NCI-H187 treated with DMSO at 0.1 percent for 48 hours (cell line): ENCODE measurements around the gene DCLK3.
A peak's percentile ranks its signal among the peaks of the same experiment; 100 is the strongest.

ENCODE experiments used
- DNase-seq: peaks from one replicate; lab custom pipeline; 2025; lab: John Stamatoyannopoulos, UW

DCLK3 gene

DNA sequence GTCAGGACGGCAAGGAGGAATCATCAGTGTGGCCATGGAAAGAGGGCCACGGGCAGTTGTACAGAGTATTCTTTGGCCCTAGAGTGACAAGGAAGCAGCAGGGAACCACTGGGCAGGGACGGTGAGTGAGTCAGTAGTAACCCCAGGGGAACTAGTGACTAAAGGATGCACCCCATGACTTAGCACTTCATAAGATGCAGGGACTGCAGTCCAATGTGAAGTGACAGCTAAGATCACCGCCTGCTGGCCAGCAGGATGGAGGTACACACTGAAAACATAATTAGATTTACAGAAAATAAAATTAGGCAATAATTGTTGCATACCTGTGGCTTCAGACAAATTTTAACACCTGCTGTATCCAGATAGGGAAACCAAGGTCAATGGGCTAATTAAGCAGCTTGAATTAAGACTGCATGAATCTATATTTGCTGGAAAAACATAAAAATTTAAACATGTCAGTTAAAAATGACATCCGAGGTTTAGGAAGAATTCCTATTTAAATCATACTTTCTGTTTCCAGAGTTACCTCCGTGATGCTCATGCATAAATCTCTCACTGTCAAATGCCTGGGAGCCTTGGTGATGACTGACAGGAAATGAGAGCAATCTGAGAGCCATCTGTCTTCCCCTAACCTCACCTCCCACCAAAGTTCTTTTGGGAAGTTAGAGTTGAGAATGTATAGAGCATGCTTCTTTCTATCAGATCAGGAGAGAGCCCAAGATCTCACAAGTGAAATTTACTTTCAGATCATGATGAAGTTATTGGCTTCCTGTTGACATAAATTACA lies 56.5 kb downstream of the DCLK3 start:
- DNase-seq, result no peak

DNA sequence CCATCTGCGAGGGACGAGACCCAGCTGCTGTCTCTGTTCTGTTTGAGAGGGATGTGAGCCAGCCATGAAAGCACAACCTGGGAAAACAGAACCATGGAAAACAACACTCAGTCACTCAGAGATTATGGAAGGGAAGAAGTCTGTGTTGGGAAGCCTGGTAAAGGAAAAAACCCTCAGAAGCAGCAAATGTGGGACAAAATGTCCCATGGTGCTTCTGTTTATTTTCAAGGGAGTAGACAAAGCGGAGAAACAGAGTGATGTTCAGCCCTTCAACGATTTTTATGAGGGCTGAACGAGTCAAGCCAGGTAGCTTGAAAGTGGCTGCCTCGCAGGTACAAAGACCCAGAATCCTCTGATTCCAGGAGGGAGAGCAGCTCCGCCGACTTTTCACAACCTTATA lies 59.3 kb downstream of the DCLK3 start:
- no peak for DNase-seq

DNA sequence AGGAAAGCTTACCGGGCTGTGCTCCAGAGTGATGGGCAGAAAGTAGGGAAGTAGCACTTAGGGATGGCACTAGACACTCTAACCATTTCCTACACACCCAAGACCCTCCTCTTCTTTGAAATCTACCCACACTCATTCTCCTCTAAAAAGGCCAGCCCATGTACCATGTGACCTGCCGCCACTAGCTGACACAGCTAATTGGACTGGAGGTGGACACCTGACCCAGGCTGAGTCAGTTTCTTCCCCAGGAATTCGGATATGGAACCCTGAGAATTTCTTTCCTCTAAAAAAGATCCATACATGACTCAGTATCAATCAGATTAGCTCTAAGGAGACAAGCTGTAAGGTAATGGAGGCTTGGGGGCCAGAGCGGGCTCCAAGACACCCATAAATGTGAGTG lies 60.1 kb downstream of the DCLK3 start:
- DNase-seq, result no peak

DNA sequence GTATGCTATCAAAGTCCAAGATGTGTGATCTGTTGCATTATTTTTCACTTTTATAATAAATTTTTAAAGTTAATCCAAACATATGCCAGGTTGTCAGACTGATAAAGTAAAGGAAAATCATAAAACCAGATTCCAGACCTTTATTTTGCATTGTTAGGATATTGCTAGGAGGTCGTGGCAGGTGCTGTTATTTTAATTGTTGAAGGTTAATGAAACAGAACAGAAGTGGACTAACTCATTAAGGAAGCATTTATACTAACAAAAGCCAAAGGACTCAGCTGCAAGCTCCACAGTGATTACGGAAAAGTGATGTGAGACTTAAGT lies 63.1 kb downstream of the DCLK3 start:
- no peak for DNase-seq

DNA sequence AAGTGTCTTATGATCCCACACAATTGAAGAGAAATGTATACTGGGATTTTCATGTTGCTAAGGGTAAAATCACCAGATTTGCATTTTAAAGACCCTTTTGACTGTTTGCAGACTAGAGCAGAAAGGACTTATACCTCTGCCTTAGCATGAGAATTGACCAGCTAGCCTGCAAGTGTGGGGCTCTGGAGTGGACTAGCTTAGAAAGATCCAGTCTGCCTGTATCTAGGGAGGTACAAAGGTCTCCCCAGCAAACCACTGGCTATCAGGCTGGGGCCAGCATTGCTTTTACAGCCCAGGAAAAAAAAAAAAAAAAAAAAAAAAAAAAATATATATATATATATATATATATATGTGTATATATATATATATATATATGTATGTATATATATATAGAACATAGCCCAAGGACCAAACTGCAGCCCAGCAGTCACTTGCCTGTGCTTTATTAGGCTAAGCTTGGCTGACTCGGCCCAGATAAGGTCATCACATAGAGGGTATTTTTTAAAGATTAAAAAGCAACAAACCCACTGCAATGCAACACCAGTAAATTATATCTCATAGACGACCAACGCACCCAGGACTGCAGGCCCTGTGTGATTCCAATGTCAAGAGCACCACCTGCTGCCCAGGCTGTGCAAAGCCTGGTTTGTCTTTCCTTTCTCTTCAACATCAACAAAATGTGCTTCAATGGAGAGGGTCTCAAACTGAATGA lies 63.7 kb downstream of the DCLK3 start:
- peak; percentile 1 for DNase-seq

DNA sequence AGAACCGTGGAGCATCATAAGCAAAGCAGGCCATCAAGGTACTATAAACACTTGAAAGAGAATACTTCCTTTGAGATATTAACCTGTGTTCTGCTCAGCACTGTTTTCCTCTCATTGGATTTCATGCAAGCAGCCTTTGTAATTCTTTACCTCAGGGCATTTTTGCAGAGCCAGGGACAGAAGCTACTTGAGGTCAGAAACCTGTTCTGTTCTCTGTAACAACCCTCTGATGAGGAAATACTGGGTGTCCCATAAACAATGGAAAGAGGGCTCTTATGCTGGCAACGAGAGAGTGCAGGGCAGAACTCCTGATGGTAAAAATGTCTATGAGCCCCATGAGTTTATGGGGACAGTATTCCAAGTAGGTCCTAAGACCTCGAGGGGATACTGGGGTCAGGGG lies 66.0 kb downstream of the DCLK3 start:
- DNase-seq, result no peak

DNA sequence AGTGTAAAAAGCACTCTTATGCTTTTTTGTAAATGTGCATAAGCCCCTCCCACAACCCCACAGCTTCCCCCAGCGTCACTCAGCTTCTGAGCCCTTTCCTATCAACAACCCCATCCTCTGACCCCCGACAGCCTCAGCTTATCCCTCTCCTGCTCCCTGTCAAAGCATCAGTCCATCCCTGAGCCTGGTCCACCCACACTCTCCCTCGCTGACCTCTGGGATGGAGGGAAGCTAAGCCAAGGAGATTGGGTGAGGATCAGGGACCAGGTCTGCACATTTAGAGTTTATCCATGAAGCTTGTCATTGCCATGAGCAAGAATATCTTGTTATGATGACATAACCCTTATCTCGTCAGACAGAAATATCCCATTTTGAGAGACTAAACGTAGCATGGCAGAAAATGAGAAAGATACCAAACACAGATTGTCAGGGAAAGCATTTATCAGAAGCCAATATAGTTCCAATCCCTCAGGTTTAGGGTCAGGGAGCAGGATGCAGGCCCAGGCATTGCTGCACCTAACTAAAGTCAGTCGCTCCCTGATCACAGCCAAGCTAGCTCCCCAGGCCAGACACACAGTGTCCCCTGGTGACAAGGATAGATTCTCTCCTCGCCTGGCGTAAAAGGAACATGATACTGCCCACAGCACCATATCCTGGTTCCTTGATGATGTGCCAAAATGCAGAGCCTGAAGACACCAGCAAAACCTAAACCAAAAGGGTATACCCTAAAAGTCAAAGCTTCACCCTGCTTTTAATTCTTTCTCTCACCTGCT lies 66.9 kb downstream of the DCLK3 start:
- no peak for DNase-seq

DNA sequence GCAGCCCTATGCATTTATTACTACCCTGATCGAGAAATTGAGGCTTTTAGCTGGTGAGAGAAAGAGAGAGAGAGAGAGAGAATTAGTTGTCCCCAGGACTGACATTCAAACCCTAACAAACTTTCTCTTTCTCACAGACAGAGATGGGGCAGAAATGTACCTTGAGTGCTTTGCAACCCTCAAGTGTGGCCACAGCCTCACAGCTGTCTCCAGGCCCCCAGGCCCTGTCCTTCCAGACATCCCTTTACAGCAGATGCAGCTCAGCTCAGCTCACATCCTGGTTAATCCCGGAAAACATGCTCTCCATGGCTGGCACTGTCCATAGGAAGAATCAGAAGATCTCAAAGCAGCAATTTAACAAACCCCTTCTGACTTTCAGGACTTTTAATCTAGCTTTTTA lies 67.6 kb downstream of the DCLK3 start:
- DNase-seq, result no peak

DNA sequence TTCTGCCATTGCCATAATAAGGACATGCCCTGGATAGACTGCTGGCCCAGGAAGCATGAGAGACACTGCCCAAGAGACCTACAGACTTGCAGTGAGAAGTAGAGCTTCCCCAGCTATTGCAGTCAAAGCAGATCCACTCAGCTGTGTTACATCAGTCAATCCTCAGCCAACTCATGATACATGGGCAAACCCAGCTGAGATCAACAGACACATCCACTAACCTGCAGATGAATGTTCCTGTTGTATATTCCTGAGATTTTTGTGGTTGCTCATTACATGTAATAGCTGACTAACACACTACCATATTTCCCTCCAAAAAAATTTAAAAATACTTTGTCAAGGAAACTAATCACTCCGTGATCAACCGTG lies 68.6 kb downstream of the DCLK3 start:
- DNase-seq, result no peak

DNA sequence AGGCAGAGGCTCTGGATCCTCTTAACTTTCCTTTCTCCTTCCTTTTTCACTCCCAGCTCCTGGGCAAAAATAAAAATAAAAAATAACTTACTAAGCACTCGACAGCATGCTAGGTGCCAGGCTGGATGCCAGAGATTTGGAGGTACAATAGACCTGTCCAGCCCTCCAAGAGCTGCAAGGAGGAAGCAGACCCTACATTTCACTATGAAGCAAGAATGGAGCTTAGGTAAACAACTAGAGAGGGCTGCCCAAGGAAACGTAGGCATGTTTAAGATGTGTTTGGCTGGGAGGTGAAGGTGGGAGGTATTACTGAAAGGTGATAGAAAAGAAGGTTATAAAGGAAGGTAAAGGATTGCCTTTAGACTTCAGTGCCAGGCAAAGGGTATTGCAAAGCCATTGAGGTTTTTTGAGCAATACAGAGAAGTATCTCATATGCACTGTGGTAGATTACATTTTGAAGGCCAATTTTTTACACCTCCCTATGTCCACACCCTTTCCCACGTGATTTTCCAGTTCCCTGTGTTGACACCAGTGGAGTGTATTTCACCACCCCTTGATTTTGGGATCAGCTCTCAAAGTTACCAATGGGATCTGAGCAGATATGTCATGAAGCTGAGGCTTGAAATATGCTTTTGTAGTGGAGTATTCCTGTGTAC lies 69.1 kb downstream of the DCLK3 start:
- DNase-seq, result no peak

DNA sequence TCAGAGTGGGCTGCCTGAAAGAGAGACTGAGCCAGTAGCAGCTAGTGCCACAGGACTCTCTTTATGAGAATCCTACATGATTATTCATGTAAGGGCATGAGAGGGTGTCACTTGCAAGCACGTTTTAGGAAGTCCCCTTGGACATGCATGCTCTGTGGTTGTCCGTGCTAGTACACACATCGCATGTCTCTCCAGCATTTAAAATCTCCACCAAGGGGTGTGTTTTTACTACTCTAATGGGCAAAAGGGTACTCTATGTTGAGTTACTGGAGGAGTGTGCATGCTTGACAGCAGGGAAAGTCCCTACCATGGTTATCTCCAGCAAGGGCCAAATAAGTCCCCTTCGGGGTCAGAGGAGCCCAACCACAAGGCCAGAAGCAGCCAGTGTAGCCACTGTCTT lies 70.7 kb downstream of the DCLK3 start:
- DNase-seq, result no peak

DNA sequence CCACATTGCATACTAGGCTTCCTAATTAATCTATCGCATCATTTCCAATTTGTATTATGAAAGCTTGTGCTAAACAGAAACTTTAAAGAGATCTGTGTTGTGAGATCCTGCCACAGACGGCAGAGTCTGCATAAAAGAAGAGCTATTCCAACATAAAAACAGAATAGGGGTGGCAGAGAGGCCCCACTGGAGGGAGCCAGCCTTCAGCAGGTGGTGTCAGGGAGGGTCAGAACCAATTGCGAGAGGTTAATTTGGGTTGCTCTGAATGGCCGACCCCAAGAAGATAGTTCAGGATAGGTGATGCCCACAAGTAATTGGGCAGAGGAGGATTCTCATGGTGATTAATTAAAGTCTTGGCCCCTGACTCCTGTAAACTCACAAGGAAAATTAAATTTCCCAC lies 74.8 kb downstream of the DCLK3 start:
- no peak for DNase-seq

DNA sequence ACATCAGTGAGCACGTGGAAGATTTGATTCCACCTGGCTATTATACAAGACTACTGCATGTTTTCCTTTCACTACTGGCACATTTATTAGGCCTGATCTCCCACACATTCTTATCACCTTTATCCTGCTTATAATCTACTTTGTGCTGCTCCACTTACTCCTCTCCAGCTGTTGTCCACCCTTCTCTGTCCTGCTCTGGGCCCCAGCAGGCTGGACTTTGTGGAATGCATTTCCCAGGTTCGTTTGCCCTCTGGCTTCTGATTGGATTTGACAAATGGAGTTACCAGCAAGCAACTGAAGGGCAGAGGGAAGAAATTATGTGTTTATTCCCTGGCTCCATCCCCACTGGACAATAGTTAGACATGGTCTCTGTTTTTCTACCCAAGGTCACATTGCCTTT lies 75.5 kb downstream of the DCLK3 start:
- DNase-seq, result no peak

DNA sequence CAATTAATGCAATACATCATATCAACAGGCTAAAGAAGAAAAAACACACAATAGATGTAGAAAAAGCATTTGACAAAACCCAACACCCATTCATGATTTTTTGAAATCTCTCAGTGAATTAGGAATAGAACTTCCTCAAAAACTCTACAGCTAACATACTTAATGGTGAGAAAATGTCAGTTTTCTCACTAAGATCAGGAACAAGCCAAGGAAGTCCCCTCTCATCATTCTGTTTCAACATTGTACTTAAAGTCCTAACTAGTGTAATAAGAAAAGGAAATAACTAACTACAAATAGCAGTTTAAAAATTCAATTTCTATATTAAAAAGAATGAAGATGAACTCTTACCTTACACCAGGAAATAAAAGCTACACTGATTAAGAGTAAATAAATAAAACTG lies 77.8 kb downstream of the DCLK3 start:
- DNase-seq, result no peak

DNA sequence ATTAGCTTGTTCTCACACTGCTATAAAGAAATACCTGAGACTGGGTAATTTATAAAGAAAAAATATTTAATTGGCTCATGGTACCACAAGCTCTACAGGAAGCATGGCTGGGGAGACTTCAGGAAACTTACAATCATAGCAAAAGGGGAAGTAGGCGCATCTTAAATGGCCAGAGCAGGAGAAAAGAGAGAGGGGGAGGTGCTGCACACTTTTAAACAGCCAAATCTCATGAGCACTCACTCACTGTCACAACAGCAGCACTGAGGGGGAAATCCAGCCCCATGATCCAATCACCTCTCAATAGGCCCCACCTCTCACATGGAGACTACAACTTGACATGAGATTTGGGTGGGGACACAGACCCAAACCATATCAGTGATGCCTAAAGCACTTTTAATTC lies 82.5 kb downstream of the DCLK3 start:
- no peak for DNase-seq

DNA sequence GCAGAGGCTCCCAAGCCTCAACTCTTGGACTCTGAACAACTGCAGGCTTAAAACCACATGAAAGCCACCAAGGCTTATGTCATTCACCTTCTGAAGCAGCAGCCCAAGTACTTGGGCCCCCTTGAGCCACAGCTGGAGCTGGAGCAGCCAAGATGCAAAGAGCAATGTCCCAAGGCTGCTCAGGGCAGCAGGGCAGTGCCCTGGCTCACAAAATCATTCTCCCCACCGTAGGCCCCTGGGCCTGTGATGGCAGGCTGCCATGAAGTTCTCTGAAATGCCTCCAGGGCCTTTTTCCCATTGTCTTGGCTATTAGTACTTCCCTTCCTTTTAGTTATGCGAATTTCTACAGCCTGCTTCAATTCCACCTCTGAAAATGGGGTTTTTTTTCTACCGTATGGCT lies 83.4 kb downstream of the DCLK3 start:
- DNase-seq, result no peak

DNA sequence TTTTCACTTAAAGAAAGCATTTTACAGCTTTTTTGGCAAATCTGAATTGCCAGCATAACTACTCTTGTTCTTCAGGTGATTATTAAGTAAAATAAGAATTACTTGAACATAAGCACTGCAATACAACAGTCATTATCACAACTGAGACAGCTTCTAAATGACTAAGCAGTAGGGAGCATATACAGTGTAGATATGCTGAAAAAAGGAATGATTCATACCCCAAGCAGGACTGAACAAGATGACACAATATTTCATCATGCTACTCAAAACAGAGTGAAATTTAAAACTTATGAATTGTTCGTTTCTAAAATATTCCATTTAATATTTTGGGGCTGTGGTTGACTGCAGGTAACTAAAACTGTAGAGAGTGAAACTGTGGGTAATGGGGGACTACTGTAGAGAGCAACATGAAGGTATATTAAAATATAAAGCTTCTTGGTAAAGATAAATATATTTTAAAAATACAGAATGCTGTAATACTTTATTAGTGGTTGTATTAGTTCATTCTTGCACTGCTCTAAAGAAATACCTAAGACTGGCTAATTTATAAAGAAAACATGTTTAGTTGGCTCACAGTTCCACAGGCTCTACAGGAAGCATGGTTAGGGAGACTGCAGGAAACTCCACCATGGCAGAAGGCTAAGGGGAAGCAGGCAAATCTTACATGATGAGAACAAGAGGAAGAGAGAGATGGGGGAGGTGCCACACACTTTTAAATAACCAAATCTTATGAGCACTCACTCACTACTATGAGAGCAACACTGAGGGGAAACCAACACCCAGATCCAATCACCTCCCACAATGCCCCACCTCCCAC lies 84.8 kb downstream of the DCLK3 start:
- no peak for DNase-seq

DNA sequence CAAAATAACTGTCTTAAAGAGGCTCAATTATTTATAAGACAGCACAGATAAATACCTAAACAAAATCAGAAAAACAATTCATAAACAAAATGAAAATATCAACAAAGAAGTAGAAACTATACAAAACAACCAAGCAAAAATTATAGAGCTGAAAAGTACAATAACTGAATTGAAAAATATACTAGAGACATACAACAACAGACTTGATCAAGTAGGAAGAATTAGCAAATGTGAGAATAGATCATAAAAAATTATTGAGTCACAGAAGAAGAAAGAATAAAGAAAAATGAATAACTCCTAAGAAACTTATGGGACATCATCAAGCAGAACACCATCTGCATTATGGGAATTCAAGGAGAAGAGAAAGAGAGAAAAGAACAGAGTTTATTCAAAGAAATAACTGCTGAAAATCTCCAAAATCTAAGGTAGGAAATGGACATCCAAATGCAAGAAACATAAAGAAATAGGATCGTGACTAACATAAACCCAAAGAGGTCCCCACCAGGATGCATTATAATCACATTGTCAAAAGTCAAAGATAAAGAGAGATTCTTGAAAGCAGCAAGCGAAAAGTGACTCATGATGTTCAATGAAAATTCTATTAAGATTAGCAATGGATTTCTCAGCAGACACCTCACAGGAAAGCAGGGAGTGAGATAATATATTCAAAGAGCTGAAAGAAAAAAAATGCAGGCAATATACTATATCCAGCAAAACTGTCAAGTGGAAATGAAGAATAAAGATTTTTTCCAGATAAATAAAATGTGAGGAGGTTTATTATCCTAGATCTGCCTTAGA lies 85.9 kb downstream of the DCLK3 start:
- no peak for DNase-seq

DNA sequence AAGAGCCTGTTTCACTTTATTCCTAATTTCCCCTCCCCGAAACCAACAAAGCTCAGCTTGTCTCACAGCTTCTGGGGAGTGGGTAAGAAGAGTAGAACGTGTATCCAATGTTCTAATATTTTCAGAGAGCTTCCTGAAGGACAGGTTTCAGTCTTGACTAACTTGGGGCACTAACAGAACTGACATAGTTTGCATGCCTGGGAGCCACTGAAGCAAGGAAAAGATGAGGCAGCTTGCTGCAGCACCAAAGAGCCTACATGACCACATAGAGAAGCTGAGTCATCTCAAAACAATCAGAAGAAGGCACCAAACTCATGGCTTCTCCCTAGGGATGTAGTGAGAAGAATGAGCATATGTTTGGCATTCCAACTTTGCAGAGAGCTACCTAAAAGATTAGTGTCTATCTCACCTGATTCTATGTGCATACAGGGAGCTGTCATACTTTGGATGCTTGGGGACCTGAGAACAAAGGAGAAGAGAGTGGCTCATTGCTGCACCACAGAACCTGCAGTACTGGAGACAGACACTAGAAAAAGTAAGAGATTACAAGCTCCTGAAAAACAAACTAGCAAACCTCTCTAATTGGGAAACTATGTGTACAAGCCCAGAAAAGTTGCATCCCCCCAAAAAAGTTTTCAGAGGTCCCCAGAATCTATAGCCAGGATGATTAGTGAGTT lies 86.9 kb downstream of the DCLK3 start:
- no peak for DNase-seq

DNA sequence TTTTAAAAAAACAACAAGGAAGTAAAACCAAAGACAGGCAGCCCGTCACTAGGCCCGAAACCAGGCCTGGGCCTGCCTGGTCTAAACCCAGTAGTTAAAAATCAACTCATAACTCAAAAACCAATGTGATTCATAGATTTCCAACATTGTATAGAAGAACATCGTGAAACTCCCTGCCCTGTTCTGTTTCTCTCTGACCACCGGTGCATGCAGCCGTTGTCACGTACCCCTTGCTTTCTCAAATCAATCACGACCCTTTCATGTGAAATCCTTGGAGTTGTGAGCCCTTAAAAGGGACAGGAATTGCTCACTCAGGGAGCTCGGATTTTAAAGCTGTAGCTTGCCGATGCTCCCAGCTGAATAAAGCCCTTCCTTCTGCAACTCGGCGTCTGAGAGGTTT lies 89.5 kb downstream of the DCLK3 start:
- no peak for DNase-seq
